Mucosa of descending colon (tissue), 3 donors: ENCODE results near the gene CACNB2. TPM values are rescaled to one million over a fixed set of nuclear protein-coding genes. Genes with fewer than 3 reads are reported as not detected.
A peak's percentile ranks its signal among the peaks of the same experiment; 100 is the strongest.

ENCODE experiments used
- ATAC-seq: fragments of 200-7000 bp; cut with Tn5 transposase; one replicate; pipeline ENCODE4 v1.9.1; 2020; ENCODE audit warnings: mild to moderate bottlenecking, moderate library complexity
- DNase-seq, 3 donors: peaks; one replicate each; pipeline ENCODE4 v3.0.0-alpha.2; 2020
- H3K36me3 ChIP-seq: fragments of 200-600 bp; one replicate; pipeline ENCODE4 v1.8.0; 2021; ENCODE audit warnings: low read depth, mild to moderate bottlenecking
- H3K4me1 ChIP-seq: fragments of 200-600 bp; one replicate; pipeline ENCODE4 v1.8.0; 2021; ENCODE audit warnings: low read depth, mild to moderate bottlenecking
- H3K4me3 ChIP-seq: fragments of 200-600 bp; one replicate; pipeline ENCODE4 v1.8.0; 2021; ENCODE audit warnings: mild to moderate bottlenecking
- H3K9me3 ChIP-seq: fragments of 200-600 bp; one replicate; pipeline ENCODE4 v1.8.0; 2021; ENCODE audit warnings: mild to moderate bottlenecking
- CTCF ChIP-seq: fragments of 200-600 bp; IDR thresholded peaks from one replicate; pipeline ENCODE4 v1.8.0; 2022; ENCODE audit warnings: antibody characterized with exemption, mild to moderate bottlenecking
- intact Hi-C, 2 donors: fragments of 100-400 bp; cut with DNase I in 1 of 2; cut with micrococcal nuclease in 1 of 2; formaldehyde crosslinking; loops; one replicate each; pipeline versions ENCODE4 v1.11.0 to v1.11.1; 2022; cut with DNase I, micrococcal nuclease
- total RNA-seq, 3 donors: library from RNA; stranded (reverse); fragmentation: NEBNext Ultra II Directional in 2 of 3; extraction: Animal tissue kit (Norgen Biotek cat#: 25700) in 2 of 3; gene quantifications; one replicate each; pipeline versions ENCODE4 v1.2.1 to v1.2.4, GENCODE V29; 2021 to 2023
- donor health status: DM: no; HTN: no; CAD: no; lungs with moderate emphysema.
- donor health status: DM: no; HTN: no; CAD: no.
- donor health status: DM: no; HTN: yes; CAD: no.

Gene CACNB2
- total RNA-seq, 3 donors from 2014 or later: 13.6 to 26.2 (median 19.8) TPM

- DNase-seq (no peak), ATAC-seq (no peak)
- Histone ChIP-seq H3K36me3 (no peaks in the 10 kb centered on the region), H3K9me3 (no peaks in the 10 kb centered on the region), H3K4me1 (peaks cover 8% of the 10 kb centered on the region), H3K4me3 (no peak overlapping the region)
- intact Hi-C loops: no loop called here
- TF ChIP-seq CTCF: no peak
These were observed 83.7 kb downstream of the CACNB2 start for GRCh38 chr10:18223898-18224297.

GRCh38 chr10:18224626-18225445 is 84.6 kb downstream of the CACNB2 start:
- no peak for TF ChIP-seq CTCF
- no peak overlapping the region for H3K4me3 ChIP-seq
- DNase-seq (peak; percentile 45 to 71 (median 65)), ATAC-seq (peak; percentile 94)
- intact Hi-C loops: no loop called here
- H3K36me3 ChIP-seq: no peaks in the 10 kb centered on the region
- H3K4me1 ChIP-seq: peaks cover 8% of the 10 kb centered on the region
- H3K9me3 ChIP-seq: no peaks in the 10 kb centered on the region

GRCh38 chr10:18226336-18226735 is 86.1 kb downstream of the CACNB2 start:
- no peak for ATAC-seq
- Histone ChIP-seq H3K4me1 (peaks cover 8% of the 10 kb centered on the region), H3K9me3 (no peaks in the 10 kb centered on the region), H3K4me3 (no peak overlapping the region), H3K36me3 (no peaks in the 10 kb centered on the region)
- intact Hi-C loops: no loop called here
- no peak for DNase-seq
- no peak for TF ChIP-seq CTCF

GRCh38 chr10:18229826-18230225 is 89.6 kb downstream of the CACNB2 start:
- no peak for TF ChIP-seq CTCF
- peaks cover 1% of the 10 kb centered on the region for H3K4me1 ChIP-seq
- H3K4me3 ChIP-seq: no peak overlapping the region
- H3K9me3 ChIP-seq: no peaks in the 10 kb centered on the region
- intact Hi-C loops: loop anchor here (10.0 kb wide), 2 partner anchors 315 to 385 kb away; no protein-coding TSS in a partner anchor
- DNase-seq (no peak), ATAC-seq (no peak)
- no peaks in the 10 kb centered on the region for H3K36me3 ChIP-seq

- H3K36me3 ChIP-seq: no peaks in the 10 kb centered on the region
- no peak for TF ChIP-seq CTCF
- DNase-seq (no peak), ATAC-seq (no peak)
- intact Hi-C loops: loop anchor here (10.0 kb wide), 2 partner anchors 316 to 386 kb away; no protein-coding TSS in a partner anchor
- H3K9me3 ChIP-seq: no peaks in the 10 kb centered on the region
- H3K4me1 ChIP-seq: no peaks in the 10 kb centered on the region
- H3K4me3 ChIP-seq: no peak overlapping the region
These were observed 90.6 kb downstream of the CACNB2 start for GRCh38 chr10:18230794-18231193.
